NCI-H1694 (cell line): Measurements from ENCODE around the gene UBE2O.

Source experiments
- DNase-seq: peaks from one replicate; lab custom pipeline; 2025; lab: John Stamatoyannopoulos, UW

Gene UBE2O

GRCh38 chr17:76485569-76485968 is 32.6 kb upstream of the UBE2O start:
- no peak for DNase-seq

GRCh38 chr17:76484228-76484725 is 31.3 kb upstream of the UBE2O start:
- DNase-seq, result no peak

DNA sequence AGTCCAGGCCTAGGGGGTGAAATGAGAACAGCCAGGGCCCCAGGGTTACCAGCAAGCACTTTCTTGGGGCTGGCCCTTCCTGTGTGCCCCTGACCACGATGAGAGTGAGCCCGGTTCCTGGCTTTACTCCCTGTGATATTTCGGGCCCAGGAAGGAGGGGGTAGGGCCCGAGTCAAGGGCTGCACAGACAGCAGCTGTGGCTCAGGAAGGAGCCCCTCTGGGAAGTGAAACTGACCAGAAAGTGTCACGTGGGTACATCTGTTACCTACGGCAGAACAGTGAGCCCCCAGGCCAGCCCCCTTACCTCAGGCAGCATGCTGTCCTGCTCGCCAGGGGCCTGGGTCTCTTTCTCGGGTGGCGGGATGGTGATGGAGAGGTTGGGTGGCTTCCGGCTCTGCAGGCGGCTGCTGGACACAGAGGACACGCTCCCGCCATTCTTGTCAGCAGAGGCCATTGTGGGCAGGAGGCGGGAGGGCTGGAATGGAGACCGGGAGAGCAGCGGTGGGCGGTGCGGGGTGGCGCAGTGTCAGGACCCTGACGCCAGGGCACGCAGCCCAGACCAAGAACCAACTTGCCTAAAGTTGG is 28.2 kb upstream of the UBE2O start:
- DNase-seq, result no peak

DNA sequence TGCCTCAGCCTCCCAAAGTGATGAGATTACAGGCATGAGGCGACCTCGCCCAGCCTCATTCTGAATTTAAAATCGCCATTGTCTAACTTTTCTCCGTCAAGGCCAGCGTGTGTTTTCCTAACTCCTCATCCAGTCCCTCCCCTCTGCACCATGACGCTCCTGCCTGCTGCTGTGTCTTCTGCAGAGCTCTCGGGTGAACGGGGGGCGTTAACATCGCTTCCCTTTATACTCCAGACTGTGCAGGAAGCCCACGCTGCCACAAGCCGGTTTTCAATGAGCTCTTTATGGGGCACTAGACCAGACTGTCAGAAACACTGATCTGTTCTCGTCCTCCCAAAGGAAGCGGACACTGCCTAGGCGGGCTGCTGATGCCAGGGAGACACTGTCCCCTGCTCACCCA is 27.7 kb upstream of the UBE2O start:
- no peak for DNase-seq

DNA sequence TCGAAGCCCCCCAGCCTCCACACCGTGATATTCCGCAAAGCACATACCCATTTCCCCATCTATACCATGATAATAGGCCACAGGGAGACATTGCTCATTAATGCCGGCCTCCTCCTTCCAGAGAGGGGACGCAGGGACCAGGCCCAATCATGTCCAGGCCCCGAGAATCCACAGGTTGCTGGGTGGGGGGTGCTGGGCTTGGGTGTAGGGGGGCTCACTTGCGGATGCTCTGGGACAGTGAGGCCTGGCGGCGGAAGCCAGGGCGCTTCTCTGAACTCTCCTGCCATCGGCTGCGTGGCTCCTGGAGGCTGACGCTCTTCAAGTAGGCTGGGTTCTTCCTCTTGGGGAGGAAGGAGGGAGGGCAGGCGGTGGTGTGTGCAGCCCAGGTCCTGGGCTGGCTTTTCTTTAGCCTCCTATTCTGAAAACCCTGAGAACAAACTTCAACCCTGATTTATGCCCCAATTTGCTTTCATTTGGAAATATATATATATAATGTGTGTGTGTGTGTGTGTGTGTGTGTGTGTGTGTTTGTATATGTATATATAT is 26.6 kb upstream of the UBE2O start:
- no peak for DNase-seq

- no peak for DNase-seq
These were observed 26.0 kb upstream of the UBE2O start for GRCh38 chr17:76478730-76479514.

DNA sequence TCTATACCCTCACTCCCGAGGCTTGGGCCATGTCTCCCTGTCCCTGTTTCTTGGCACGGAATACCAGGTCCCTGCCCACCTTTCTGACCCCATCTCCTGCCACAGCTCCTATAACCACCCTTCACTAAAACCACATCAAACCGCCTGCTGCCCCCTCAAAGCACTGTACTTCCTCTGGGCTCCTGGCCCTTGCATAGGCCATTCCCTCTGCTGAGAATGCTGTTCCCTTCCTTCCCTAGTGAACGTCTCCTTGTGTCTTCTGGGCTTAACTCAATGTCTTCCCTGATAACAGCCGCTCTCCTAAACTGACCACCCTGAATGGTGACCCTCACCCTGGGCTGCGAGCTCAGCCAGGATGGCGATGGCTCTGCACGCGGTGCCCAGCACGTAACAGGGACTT is 25.1 kb upstream of the UBE2O start:
- no peak for DNase-seq

DNA sequence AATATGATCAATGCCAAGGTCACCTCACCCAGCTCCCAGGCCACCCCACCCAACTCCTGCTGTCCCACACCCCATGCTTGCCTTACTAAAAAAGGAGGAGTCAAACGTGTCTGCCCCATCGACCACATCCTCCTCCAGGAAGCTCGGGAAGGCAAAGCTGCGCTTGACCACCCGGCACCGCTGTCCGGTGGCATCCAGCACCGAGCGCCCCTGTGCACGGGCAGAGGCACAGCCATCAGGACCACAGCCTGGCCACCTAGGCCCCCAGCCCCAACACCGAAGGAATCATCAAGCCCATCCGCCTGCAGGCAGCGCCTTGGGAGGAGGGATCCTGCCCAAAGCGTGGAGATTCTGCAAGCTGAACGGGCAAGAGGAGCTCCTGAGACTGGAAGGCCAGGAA is 24.6 kb upstream of the UBE2O start:
- no peak for DNase-seq

DNA sequence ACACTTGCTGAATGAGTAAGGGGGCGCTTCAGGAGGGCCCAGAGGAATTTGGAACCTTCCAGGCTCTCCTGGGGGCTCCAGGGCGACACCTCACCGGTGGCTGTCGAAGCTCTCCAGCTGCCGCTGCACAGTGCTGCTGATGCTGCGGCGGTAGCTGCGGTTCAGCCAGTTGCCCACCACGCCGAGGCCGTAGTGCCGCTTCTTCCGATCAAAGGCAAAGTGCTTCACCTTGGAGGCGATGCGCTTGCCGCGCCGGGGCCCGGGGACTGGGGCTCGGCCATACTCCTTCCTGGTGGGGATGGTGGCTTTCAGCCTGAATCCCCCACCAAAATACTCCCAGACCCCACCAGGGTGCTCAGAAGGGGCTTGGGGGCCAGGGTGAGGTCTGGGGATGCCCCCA is 23.8 kb upstream of the UBE2O start:
- no peak for DNase-seq

GRCh38 chr17:76475302-76475701 is 22.4 kb upstream of the UBE2O start:
- no peak for DNase-seq

GRCh38 chr17:76474894-76475293 is 21.9 kb upstream of the UBE2O start:
- DNase-seq, result no peak

GRCh38 chr17:76474238-76474637 is 21.3 kb upstream of the UBE2O start:
- DNase-seq, result no peak

GRCh38 chr17:76473541-76473985 is 20.6 kb upstream of the UBE2O start:
- no peak for DNase-seq

GRCh38 chr17:76472726-76473125 is 19.8 kb upstream of the UBE2O start:
- no peak for DNase-seq

DNA sequence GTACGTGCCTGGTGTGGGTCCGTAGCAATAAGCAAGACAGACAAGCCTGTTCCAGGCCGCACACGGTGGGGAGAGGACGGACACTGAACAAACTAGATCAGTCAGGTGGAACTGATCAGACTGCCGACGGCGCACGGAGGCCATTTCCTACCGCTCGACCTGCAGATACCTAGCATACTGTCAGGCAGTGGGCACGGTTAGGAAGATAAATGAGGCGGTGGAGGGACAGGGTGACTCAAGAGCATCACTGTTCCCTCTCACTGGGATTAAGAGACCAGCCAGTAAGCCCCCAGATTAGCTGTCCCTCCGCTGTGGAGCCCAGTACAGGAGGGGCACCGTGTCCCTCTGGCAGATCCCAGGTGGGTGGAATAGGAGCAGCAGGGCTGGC is 19.3 kb upstream of the UBE2O start:
- no peak for DNase-seq

- no peak for DNase-seq
These were observed 18.7 kb upstream of the UBE2O start for GRCh38 chr17:76471498-76472257.

- no peak for DNase-seq
These were observed 17.2 kb upstream of the UBE2O start for GRCh38 chr17:76469991-76470739.

GRCh38 chr17:76469076-76469990 is 16.4 kb upstream of the UBE2O start:
- DNase-seq, result no peak

DNA sequence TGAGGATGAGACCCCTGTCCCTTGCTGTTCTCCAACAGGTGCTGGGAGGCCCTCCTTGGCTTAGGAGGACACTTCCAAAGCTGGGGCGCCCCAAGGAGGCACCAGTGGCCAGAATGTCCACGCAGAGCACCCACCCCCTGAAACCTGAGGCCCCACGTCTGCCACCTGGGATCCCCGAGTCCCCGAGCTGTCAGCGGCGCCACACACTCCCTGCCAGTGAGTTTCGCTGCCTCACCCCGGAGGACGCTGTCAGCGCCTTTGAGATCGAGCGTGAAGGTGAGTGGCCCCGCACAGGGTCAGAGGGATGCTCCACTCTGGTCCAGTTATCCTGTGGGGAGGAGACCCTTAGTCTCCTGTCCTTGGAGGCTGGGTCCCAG is 15.7 kb upstream of the UBE2O start:
- no peak for DNase-seq

DNA sequence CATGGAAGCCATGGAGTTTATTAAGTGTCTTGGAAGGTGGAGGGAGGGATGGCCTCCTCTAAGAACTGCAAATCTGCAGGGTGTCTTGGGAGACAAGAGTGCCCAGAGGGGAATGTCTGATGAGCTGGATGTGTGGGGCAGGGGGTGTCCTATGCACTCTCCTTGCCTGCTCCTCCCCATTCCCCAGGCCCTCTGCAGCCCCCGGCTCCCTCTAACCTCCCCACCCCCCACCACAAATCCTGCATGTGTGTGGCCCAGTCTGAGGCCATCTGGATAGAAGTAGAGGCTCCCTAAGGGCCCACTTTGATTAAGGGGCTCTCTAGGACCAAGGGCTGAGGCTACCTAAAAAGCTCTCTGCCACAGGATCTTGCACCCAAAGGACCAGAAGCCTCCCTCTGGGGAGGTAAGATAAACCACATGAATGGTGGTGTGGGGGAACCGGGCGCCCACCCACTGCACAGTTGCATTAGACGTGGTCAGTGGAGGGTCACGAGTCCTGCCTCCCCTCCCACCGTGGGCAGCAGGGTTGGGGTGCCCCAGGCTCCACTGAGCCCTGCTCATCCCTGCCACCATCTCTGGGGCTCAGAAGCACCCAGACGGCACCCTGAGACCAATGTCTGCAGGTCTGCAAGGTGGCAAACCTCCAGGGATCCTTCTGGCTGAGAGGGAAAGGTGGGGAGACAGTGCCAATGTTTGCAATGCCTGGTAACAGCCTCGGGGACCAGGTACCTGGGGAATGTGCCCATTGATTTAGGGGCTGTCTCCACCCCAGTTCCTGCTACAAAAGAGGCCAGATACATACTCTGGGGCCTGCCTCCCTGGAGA is 15.1 kb upstream of the UBE2O start:
- no peak for DNase-seq
